GM18526 (cell line): ENCODE measurements around the gene VPS45.

ENCODE experiments used
- POLR2A ChIP-seq: IDR thresholded peaks from 3 replicates; pipeline ENCODE4 v1.6.1; 2011; ENCODE audit not compliant: insufficient read length; ENCODE audit errors: extremely low read depth

Gene VPS45

DNA sequence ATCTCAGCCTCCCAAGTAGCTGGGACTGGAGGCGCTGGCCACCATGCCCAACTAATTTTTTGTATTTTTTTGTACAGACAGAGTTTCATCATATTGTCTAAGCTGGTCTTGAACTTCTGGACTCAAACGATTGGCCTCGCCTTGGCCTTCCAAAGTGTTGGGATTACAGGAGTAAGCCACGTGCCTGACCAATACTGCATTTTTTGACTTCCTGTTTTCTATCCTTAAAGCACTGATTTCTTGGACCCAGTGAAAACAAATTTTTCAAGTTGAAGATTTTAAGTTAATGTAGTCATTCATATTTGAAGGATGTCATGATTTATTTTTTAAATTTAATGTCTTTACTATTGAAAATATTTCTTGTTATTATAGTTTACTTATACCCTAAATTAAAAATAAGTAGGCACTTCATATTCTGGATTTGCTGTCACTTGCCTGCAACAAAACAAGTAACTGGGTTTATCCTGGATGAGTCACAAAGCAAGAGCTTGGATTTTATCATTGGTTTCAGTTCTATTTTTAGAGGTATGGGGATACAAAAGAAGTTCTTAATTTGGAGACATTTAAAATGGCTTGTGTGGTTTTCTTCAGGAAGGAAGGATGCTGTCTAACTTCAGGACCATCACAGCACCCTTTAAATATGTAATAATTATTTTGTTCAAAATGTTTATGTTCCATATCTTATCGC is 2.2 kb upstream of the VPS45 start:
- TF ChIP-seq POLR2A: no peak

DNA sequence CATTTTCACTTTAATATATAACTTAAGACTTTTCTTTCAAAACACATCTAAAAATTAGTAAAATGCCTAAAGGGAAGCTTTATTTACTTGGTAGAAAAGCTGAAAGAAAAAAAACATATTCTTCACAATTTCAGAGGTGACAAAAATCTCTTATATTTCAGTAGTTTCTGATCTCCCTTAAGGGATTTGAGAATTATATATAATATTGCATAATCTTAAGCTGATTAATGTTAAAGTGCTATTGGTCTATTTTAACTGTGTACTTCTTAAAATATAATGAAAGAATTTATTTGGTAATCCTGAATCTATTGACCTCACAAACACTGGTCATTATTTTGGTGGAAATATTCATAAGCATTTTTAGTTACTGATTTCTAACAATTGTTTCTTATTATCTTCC is 1.2 kb upstream of the VPS45 start:
- TF ChIP-seq POLR2A: no peak

DNA sequence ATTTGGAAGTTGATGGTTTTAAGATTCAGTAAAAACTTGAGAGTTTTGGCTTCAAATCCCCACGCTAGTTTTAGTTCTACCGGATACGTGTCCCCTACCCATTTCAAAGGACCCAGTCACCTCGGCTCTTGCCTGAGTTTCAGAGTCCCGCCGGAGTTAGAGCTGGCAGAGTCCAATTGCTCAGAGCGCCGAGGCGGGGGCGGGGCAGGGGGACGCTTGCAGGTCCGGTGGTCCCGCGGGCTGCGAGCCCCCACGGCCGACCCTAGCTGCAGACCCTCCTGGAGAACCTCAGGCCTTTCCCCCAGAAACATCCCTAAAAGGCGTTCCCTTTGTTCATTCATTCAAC is 765 bp upstream of the VPS45 start:
- no peak for TF ChIP-seq POLR2A

GRCh38 chr1:150068109-150068435 is 496 bp downstream of the VPS45 start:
- TF ChIP-seq POLR2A: no peak

GRCh38 chr1:150069923-150070322 is 2.3 kb downstream of the VPS45 start:
- TF ChIP-seq POLR2A: no peak

- no peak for TF ChIP-seq POLR2A
Observed at GRCh38 chr1:150072959-150073358, 5.4 kb downstream of the VPS45 start.

GRCh38 chr1:150073516-150073915 is 5.9 kb downstream of the VPS45 start:
- no peak for TF ChIP-seq POLR2A

DNA sequence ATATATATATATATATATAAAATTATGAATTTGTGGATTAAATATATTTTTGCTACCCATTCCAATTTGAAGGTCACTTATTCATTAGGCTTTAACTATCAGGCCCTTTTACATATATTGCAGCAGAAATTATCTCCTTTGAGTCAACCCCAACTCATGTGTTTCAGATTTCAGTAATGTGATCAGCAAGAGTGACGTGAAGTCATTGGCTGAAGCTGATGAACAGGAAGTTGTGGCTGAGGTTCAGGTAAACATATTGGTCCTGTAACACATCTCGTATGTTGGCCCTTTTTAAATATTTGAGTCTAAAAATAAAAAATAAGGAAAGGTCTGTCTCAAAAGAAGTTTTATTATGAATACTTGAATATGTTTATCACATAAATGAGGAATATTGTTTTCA is 8.5 kb downstream of the VPS45 start:
- TF ChIP-seq POLR2A: no peak

DNA sequence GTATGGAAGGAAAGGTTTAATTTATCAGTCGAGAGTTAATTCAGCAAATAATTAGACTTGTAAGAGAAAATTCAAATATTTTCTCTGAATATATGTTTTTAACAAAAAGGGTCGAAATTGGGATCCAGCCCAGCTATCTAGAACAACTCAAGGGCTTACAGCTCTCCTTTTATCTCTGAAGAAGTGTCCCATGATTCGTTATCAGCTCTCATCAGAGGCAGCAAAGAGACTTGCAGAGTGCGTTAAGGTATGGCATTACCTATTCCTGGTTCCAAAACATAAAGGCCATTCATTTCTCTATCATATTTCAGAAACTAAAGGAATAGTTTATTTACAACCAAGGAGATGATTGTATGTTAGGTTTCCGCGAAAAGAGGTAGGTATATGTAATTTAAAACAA is 9.4 kb downstream of the VPS45 start:
- no peak for TF ChIP-seq POLR2A

- no peak for TF ChIP-seq POLR2A
Observed at GRCh38 chr1:150080784-150081183, 13.2 kb downstream of the VPS45 start.

GRCh38 chr1:150082494-150082893 is 14.9 kb downstream of the VPS45 start:
- no peak for TF ChIP-seq POLR2A

DNA sequence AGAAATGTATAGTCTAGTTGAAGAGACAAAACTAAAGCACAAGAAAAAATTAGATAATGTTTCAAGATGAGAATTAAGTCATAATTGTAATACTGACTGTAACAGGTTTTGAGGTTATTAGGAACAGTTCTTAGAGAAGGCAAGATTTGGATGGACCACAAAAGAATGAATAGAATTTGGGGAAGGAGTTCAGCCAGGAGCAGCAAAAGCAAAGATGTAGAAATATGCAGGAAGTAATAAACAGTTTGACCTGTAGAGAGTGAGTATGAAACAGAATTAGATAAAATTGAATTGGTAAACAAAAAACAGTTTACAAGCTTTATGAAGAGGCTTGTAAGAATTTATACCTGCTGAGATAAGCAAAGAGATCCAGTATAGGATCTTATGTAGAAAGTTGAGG is 16.3 kb downstream of the VPS45 start:
- no peak for TF ChIP-seq POLR2A

DNA sequence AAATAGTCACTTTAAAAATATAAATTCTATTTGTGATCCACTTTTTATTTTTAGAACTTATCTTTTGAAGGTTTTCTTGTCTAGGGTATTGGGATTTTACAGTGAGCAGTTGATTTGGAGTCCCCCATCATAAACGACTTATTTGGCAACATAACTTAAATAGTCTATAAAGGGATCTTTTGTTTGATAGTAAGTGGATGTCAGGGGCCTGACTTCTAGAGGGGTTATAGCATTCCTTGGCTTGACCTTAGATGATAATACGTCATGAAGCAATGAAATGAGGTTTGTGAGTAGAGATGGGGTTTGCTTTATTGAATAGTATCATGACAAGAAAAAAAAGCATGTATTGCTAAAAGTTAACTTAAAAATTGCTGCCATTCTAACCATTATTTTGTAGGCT is 17.8 kb downstream of the VPS45 start:
- no peak for TF ChIP-seq POLR2A

DNA sequence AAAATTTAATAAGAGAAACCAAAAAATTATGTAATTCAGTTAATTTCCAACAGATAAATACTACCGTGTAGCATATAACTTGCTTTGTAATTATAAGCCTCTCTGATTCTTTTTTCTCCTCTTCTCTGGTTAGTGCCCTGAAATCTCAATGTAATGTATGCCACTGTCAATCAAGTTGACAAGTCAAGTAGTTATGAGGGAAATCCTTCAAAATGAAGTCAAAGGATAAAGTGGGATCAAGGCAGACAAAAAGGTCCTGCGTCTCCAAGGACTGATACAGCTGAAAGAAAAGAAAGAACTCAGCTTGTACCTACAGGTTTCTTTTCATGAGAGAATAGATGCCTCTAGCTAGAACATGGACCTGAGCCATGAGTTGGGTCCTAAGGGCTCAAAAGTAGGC is 19.8 kb downstream of the VPS45 start:
- no peak for TF ChIP-seq POLR2A

GRCh38 chr1:150089846-150090520 is 22.4 kb downstream of the VPS45 start:
- TF ChIP-seq POLR2A: no peak

DNA sequence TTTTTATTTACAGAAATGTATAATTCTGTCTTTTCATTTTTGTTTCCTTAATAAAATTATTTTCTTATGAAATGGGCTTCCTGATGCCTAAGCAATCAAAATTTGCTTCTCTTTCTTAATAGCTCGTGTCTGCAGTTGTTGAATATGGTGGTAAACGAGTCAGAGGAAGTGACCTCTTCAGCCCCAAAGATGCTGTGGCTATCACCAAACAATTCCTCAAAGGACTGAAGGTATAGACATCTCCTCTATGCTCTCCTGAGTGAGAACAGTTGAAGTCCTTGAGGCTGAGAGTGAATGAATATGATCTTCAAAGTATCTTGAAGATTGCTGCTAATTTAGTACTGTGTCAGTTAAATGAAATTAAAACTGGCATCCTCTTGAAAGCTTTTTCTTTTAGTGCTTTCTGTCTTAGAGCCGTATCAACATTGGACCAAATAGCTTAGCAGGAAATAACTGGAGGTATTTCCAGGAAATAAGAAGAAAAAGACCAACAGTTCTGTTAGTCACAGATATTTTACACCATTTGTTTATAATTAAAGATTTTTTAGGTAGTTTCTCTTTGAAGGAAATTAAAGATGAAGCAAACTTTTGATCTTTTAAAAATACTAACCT is 24.7 kb downstream of the VPS45 start:
- no peak for TF ChIP-seq POLR2A

- no peak for TF ChIP-seq POLR2A
Observed at GRCh38 chr1:150093805-150094204, 26.2 kb downstream of the VPS45 start.

GRCh38 chr1:150094734-150095265 is 27.2 kb downstream of the VPS45 start:
- no peak for TF ChIP-seq POLR2A
